GM20000 (cell line): ENCODE results near the gene ZNF417.
"Not testable (repeated sequence)": the region's sequence is repeated elsewhere in the genome, so short reads cannot be mapped to it uniquely, and the experiment has no call there.

ENCODE experiments used
- DNase-seq: peaks from one replicate; pipeline ENCODE4 v3.0.0; 2012; ENCODE audit warnings: low spot score
- CTCF ChIP-seq: IDR thresholded peaks from 2 replicates; pipeline ENCODE4 v1.5.1; 2012; ENCODE audit warnings: mild to moderate bottlenecking, control low read depth; ENCODE audit errors: extremely low read depth, missing control alignments

Gene ZNF417

GRCh38 chr19:57887195-57887941 is 29.0 kb downstream of the ZNF417 start:
- TF ChIP-seq CTCF, result no peak
- no peak for DNase-seq

- TF ChIP-seq CTCF, result no peak
- no peak for DNase-seq
These were observed 30.3 kb downstream of the ZNF417 start for GRCh38 chr19:57886046-57886445.

- not testable (repeated sequence) for DNase-seq
These were observed 42.3 kb downstream of the ZNF417 start for GRCh38 chr19:57873883-57874799.

GRCh38 chr19:57872450-57872849 is 43.9 kb downstream of the ZNF417 start:
- DNase-seq, result no peak
- TF ChIP-seq CTCF, result no peak

GRCh38 chr19:57870225-57870624 is 46.2 kb downstream of the ZNF417 start:
- no peak for DNase-seq
- TF ChIP-seq CTCF, result no peak

GRCh38 chr19:57869655-57870054 is 46.7 kb downstream of the ZNF417 start:
- not testable (repeated sequence) for DNase-seq

GRCh38 chr19:57867868-57868492 is 48.4 kb downstream of the ZNF417 start:
- DNase-seq, result no peak
- no peak for TF ChIP-seq CTCF
